ENCODE data around the gene NRCAM.

NRCAM gene

DNA sequence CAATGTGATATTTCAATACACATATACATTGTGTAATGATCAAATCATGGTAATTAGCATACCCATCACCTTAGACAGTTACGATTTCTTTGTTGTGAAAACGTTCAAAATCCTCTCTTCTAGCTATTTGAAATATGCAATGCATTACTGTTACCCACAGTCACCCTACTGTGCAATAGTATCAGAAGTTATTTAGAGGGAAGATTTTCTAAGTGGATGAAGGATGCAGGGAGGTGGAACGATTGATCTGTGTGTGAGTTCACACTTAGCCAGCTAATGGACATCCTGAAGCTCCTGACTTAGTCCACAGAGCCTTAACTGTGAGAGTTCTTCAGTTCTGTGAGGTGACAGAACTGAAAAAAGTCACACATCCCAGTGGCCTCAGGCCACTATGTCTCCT is 228.9 kb downstream of the NRCAM start:
- Histone ChIP-seq H3K79me2 (ENCODE audit: insufficient read depth, low read length) (no peaks in the 10 kb centered on the region), H3K9me3 (ENCODE audit: insufficient read depth, low read length) (no peaks in the 10 kb centered on the region), H3K36me3 (ENCODE audit: low read length) (no peaks in the 10 kb centered on the region), H3K27ac (ENCODE audit: low read depth, low read length) (no peak overlapping the region), H3K9me2 (replicated peaks; ENCODE audit: insufficient read depth, low read length) (no peaks in the 10 kb centered on the region), H3F3A (ENCODE audit: insufficient read depth) (no peaks in the 10 kb centered on the region), H3K27me3 (ENCODE audit: low read length) (no peaks in the 10 kb centered on the region), H2AFZ (ENCODE audit: low read depth, low read length, severe bottlenecking) (no peak overlapping the region), H3K9ac (ENCODE audit: low read length) (no peak overlapping the region), H3K4me3 (ENCODE audit: insufficient read depth, low read length, poor library complexity, severe bottlenecking) (no peak overlapping the region), H3K4me2 (ENCODE audit: low read depth, low read length, poor library complexity, severe bottlenecking) (no peak overlapping the region), H4K20me1 (ENCODE audit: low read depth, low read length) (no peaks in the 10 kb centered on the region)
- no peak for TF ChIP-seq EZH2phosphoT487 (conservative IDR thresholded peaks at IDR 0.05; ENCODE audit: low read length)
- TF ChIP-seq, protein P1, sequence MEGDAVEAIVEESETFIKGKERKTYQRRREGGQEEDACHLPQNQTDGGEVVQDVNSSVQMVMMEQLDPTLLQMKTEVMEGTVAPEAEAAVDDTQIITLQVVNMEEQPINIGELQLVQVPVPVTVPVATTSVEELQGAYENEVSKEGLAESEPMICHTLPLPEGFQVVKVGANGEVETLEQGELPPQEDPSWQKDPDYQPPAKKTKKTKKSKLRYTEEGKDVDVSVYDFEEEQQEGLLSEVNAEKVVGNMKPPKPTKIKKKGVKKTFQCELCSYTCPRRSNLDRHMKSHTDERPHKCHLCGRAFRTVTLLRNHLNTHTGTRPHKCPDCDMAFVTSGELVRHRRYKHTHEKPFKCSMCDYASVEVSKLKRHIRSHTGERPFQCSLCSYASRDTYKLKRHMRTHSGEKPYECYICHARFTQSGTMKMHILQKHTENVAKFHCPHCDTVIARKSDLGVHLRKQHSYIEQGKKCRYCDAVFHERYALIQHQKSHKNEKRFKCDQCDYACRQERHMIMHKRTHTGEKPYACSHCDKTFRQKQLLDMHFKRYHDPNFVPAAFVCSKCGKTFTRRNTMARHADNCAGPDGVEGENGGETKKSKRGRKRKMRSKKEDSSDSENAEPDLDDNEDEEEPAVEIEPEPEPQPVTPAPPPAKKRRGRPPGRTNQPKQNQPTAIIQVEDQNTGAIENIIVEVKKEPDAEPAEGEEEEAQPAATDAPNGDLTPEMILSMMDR (IDR thresholded peaks at IDR 0.05; ENCODE audit: insufficient read depth, low read length, poor library complexity, severe bottlenecking), result no peak

DNA sequence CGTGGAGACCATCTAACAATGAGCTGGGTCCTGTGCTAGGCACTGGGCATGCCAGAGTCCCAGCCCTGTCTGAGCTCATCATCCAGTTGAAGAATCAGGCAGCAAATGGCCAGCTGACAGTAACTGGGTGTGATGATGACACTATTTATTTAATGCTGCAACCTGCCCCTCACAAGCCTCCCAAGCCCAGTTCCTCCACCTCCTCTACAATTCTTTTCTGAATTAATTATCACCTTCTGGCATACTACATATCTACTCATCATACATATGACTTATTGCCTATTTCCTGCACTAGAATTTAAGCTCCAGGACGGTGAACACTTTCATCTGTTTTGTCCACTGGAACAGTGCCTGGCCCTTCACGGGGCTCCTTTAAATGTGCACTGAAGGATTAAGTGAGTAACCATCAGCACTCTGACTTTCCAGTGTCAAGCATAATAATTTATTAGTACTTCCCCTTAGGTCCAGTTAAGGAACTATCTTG is 229.4 kb downstream of the NRCAM start:
- Histone ChIP-seq H3K9ac (ENCODE audit: low read length) (no peak overlapping the region), H3F3A (ENCODE audit: insufficient read depth) (no peaks in the 10 kb centered on the region), H3K27ac (ENCODE audit: low read depth, low read length) (no peak overlapping the region), H3K36me3 (ENCODE audit: low read length) (no peaks in the 10 kb centered on the region), H3K27me3 (ENCODE audit: low read length) (no peaks in the 10 kb centered on the region), H3K9me2 (replicated peaks; ENCODE audit: insufficient read depth, low read length) (no peaks in the 10 kb centered on the region), H2AFZ (ENCODE audit: low read depth, low read length, severe bottlenecking) (no peak overlapping the region), H3K9me3 (ENCODE audit: insufficient read depth, low read length) (no peaks in the 10 kb centered on the region), H3K4me3 (ENCODE audit: insufficient read depth, low read length, poor library complexity, severe bottlenecking) (no peak overlapping the region), H3K4me2 (ENCODE audit: low read depth, low read length, poor library complexity, severe bottlenecking) (no peak overlapping the region), H3K79me2 (ENCODE audit: insufficient read depth, low read length) (no peaks in the 10 kb centered on the region), H4K20me1 (ENCODE audit: low read depth, low read length) (no peaks in the 10 kb centered on the region)
- TF ChIP-seq, protein P1 (IDR thresholded peaks at IDR 0.05; ENCODE audit: insufficient read depth, low read length, poor library complexity, severe bottlenecking), result no peak
- no peak for TF ChIP-seq EZH2phosphoT487 (conservative IDR thresholded peaks at IDR 0.05; ENCODE audit: low read length)

DNA sequence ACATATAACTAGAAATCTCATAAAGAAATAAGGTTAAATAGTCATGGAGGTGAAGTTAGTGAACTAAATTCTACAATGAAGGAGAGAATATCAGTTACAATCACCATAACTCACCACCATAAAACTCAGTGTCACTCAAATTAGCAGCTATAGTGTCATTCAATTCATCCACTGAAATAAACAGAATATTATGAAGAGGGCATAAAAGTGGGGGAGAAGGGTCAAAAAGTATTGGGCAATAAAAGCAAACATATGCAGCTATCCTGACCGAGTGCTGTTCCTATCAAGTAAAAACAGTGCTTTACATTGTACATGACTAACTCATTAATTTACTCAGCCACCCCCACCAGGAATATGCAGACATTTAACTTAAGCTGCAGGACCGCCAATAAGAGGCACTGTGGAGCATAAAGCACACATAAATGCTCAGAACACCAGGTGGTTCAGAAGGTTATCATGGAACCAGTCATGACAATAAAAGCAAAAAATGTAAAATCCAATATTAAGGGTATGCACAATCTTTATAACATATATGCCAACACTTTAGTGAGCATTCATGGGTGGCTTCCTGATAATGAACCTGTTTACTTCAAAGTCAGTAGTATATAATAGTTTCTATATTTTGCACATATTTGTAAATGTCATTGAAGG is 230.6 kb downstream of the NRCAM start:
- H3K36me3 ChIP-seq (ENCODE audit: low read length), result no peaks in the 10 kb centered on the region
- TF ChIP-seq EZH2phosphoT487 (conservative IDR thresholded peaks at IDR 0.05; ENCODE audit: low read length), result no peak
- TF ChIP-seq, protein P1 (IDR thresholded peaks at IDR 0.05; ENCODE audit: insufficient read depth, low read length, poor library complexity, severe bottlenecking), result no peak
- H3K27ac ChIP-seq (ENCODE audit: low read depth, low read length), result no peak overlapping the region
- no peaks in the 10 kb centered on the region for H3K9me3 ChIP-seq (ENCODE audit: insufficient read depth, low read length)
- H3K9me2 ChIP-seq (replicated peaks; ENCODE audit: insufficient read depth, low read length), result no peaks in the 10 kb centered on the region
- H3K9ac ChIP-seq (ENCODE audit: low read length), result no peak overlapping the region
- H3K4me3 ChIP-seq (ENCODE audit: insufficient read depth, low read length, poor library complexity, severe bottlenecking), result no peak overlapping the region
- no peaks in the 10 kb centered on the region for H3K27me3 ChIP-seq (ENCODE audit: low read length)
- no peak overlapping the region for H2AFZ ChIP-seq (ENCODE audit: low read depth, low read length, severe bottlenecking)
- no peaks in the 10 kb centered on the region for H3F3A ChIP-seq (ENCODE audit: insufficient read depth)
- no peaks in the 10 kb centered on the region for H4K20me1 ChIP-seq (ENCODE audit: low read depth, low read length)
- no peaks in the 10 kb centered on the region for H3K79me2 ChIP-seq (ENCODE audit: insufficient read depth, low read length)
- H3K4me2 ChIP-seq (ENCODE audit: low read depth, low read length, poor library complexity, severe bottlenecking), result no peak overlapping the region

Measured in SU-DHL-6 (cell line).